Fibroblast of skin of scalp (primary cell): ENCODE measurements around the gene VBP1.
A peak's percentile ranks its signal among the peaks of the same experiment; 100 is the strongest.
"Not testable (repeated sequence)": the region's sequence is repeated elsewhere in the genome, so short reads cannot be mapped to it uniquely, and the experiment has no call there.

Source experiments
- DNase-seq: peaks from one replicate; pipeline ENCODE4 v3.0.0-alpha.2; 2013

VBP1 gene

DNA sequence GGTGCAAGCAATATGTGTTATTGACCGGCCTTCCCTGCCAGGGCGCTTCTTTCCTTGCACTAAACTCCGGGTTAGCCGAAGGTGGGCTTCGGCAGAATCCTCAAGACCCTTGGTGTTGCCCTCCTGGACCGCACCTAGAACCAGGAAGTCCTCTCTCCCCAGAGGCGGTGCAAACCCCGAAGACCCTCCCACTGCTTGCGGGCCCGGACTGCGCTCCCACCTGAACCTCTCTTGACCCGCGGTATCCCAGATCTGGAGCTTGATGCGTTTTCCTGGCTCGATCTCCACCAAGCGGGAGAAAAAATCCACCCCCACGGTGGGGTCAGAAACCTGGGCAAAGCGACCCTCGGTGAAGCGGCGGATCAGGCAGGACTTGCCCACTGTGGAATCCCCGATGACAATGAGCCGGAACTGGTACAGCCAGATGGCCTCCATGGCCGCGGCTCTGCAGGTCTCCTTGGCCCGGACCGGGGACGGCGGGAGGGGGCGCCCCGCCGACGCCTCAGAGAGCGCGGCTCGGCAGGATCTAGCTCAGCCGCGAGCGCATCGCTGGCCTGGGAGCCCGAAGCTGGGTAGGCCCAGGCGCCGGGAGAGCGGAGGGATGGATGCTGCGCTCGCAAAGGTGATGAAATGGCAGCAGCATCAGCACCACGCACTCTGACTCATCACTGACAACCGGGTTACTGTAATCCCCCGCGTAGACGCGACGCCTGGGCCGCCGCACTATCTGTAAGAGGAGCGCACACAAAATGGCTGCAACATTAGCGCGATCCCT is 47.8 kb downstream of the VBP1 start, which contains the start of gene RAB39B:
RAB39B (minus strand) TSS at position 638 of the 775 bp plus-strand sequence; CDS start at position 435, 203 bp downstream.
- DNase-seq: peak; percentile 71

- DNase-seq: no peak
These were observed 50.2 kb downstream of the VBP1 start for GRCh38 chrX:155266439-155266838.

DNA sequence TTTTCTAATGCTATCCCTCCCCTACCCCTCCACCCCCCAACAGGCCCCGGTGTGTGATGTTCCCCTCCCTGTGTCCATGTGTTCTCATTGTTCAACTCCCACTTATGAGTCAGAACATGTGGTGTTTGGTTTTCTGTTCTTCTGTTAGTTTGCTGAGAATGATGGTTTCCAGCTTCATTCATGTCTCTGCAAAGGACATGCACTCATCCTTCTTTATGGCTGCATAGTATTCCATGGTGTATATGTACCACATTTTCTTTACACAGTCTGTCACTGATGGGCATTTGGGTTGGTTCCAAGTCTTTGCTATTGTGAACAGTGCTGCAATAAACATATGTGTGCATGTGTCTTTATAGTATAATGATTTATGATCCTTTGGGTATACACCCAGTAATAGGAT is 51.7 kb downstream of the VBP1 start:
- not testable (repeated sequence) for DNase-seq

DNA sequence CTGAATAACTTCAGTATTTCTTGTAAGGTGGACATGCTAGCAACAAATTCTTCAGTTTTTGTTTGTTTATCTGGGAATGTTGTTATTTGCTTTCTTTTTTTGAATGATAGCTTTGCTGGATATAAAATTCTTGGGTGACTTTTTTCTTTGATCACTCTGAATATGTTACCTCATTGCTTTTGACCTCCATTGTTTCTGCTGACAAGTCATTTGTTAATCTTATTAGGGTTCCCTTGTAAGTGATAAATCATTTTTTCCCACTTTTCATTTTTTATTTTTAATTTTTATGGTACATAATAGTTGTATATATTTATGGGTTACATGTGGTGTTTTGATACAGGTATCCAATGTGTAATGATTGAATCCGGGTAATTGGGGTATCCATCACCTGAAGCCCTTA is 54.7 kb downstream of the VBP1 start:
- DNase-seq: no peak

DNA sequence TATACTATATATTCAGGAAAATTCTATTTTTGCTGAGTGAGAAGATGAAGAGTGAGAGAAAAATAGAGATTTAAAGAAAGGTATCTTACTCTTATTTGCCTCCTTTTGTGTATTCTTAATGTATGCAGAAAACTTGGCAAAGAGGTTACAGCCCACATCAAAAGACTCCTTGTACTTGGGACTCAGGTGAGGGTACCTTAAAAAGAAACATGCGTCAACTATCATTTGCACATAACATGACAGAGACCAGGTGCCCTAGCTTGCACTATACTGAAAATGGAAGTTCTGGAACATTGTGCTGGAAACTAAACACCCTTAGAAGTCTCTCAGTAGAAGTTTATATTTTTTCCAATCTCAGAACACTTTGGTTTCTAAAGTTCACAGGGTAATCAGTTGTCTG is 63.6 kb downstream of the VBP1 start:
- no peak for DNase-seq
